Lower leg skin (tissue), 3 donors: Measurements from ENCODE around the gene COL8A1.

Experiments
- POLR2A ChIP-seq, 2 donors: fragments of 450-650 bp; IDR thresholded peaks; one replicate each; pipeline ENCODE4 v1.6.1; 2016 to 2017; ENCODE audit warnings: antibody characterized with exemption in 2 of 2, mild to moderate bottlenecking in 1 of 2, moderate library complexity in 1 of 2
- TF ChIP-seq, protein P1 (sequence below), 3 donors: fragments of 450-650 bp; IDR thresholded peaks; one replicate each; pipeline ENCODE4 v1.5.1; 2016; ENCODE audit warnings: antibody characterized with exemption in 3 of 3, mild to moderate bottlenecking in 3 of 3, moderate library complexity in 2 of 3

DNA sequence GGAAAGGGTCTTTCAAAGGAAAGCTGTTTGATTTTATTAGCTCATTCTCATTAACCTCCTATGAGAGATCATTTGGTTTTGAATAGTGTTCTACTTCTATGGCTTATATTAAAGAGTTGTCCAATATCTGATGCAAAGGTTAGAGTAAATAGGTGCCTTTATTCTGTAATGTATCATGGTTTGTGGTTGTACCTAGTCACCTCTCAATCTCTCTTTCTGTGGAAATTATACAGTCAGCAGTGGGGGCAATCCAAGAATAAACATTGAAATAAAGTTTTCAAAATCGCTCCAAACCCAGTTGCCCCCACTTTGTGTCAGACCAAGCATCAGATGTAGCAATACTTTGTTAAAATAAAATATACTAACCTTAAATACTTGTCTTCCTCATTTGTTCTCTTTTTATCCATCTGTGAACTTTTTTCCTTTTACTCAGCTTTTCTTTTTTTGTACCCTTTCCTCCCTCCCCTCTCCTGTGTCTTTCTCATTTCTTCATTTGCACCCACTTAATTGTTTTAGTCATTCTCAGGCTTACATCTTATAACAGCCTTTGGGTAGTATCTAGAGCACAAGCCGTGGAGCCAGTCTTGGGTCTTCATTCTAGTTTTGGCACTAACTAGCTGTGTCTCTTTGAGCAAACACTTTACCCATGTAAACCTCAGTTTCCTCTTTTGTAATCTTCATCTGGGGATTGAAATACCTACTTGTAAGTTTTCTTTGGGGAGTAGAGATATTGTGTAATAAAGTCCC lies 196.0 kb downstream of the COL8A1 start:
- TF ChIP-seq, protein P1, sequence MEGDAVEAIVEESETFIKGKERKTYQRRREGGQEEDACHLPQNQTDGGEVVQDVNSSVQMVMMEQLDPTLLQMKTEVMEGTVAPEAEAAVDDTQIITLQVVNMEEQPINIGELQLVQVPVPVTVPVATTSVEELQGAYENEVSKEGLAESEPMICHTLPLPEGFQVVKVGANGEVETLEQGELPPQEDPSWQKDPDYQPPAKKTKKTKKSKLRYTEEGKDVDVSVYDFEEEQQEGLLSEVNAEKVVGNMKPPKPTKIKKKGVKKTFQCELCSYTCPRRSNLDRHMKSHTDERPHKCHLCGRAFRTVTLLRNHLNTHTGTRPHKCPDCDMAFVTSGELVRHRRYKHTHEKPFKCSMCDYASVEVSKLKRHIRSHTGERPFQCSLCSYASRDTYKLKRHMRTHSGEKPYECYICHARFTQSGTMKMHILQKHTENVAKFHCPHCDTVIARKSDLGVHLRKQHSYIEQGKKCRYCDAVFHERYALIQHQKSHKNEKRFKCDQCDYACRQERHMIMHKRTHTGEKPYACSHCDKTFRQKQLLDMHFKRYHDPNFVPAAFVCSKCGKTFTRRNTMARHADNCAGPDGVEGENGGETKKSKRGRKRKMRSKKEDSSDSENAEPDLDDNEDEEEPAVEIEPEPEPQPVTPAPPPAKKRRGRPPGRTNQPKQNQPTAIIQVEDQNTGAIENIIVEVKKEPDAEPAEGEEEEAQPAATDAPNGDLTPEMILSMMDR (IDR thresholded peaks at IDR 0.05), result no peak
- TF ChIP-seq POLR2A (IDR thresholded peaks at IDR 0.05), result no peak
